Neural progenitor cell (in vitro differentiated cells): ENCODE measurements around the gene RNF34. TPM values are rescaled to one million over a fixed set of nuclear protein-coding genes. Genes with fewer than 3 reads are reported as not detected.
A peak's percentile ranks its signal among the peaks of the same experiment; 100 is the strongest.

ENCODE experiments used
- DNase-seq: peaks from one replicate; pipeline ENCODE4 v3.0.0-alpha.2; 2016; ENCODE audit warnings: low spot score
- H2AFZ ChIP-seq: fragments of 200-600 bp; sonication (generic); replicated peaks from 2 replicates; pipeline ENCODE4 v1.6.1; 2016; ENCODE audit warnings: antibody characterized with exemption
- H3F3A ChIP-seq: fragments of 200-600 bp; sonication (generic); 2 replicates; pipeline ENCODE4 v1.6.1; 2016; ENCODE audit warnings: antibody characterized with exemption, low read depth
- H3K27ac ChIP-seq: fragments of 200-600 bp; sonication (generic); 2 replicates; pipeline ENCODE4 v1.5.1; 2016; ENCODE audit warnings: mild to moderate bottlenecking
- H3K27me3 ChIP-seq: fragments of 200-600 bp; sonication (generic); 2 replicates; pipeline ENCODE4 v1.6.1; 2016; ENCODE audit warnings: mild to moderate bottlenecking, moderate library complexity
- H3K36me3 ChIP-seq: fragments of 200-600 bp; sonication (generic); 2 replicates; pipeline ENCODE4 v1.5.1; 2016
- H3K4me1 ChIP-seq: fragments of 200-600 bp; sonication (generic); 2 replicates; pipeline ENCODE4 v1.6.1; 2016; ENCODE audit warnings: mixed run types
- H3K4me2 ChIP-seq: fragments of 200-600 bp; sonication (generic); 2 replicates; pipeline ENCODE4 v1.6.1; 2016
- H3K4me3 ChIP-seq: fragments of 200-600 bp; sonication (generic); 2 replicates; pipeline ENCODE4 v1.5.1; 2016
- H3K79me2 ChIP-seq: fragments of 200-600 bp; sonication (generic); 2 replicates; pipeline ENCODE4 v1.6.1; 2016; ENCODE audit warnings: low read depth
- H3K9ac ChIP-seq: fragments of 200-600 bp; sonication (generic); 2 replicates; pipeline ENCODE4 v1.6.1; 2016
- H3K9me3 ChIP-seq: fragments of 200-600 bp; sonication (generic); 2 replicates; pipeline ENCODE4 v1.5.1; 2016; ENCODE audit warnings: low read depth
- H4K20me1 ChIP-seq: fragments of 200-600 bp; sonication (generic); 2 replicates; pipeline ENCODE4 v1.6.1; 2016; ENCODE audit warnings: low read depth
- H3K27ac Mint-ChIP-seq: 3 replicates; pipeline ENCODE4 v1.8.0; 2021; ENCODE audit warnings: mixed read lengths
- H3K27me3 Mint-ChIP-seq: 2 replicates; pipeline ENCODE4 v1.8.0; 2022; ENCODE audit warnings: low read depth, mild to moderate bottlenecking, inconsistent platforms, moderate library complexity, mixed read lengths; ENCODE audit not compliant: insufficient read depth
- H3K36me3 Mint-ChIP-seq: 3 replicates; pipeline ENCODE4 v1.8.0; 2021; ENCODE audit warnings: mixed read lengths
- H3K4me1 Mint-ChIP-seq: 3 replicates; pipeline ENCODE4 v1.8.0; 2021; ENCODE audit warnings: mixed read lengths
- H3K4me3 Mint-ChIP-seq: 3 replicates; pipeline ENCODE4 v1.8.0; 2021; ENCODE audit warnings: mild to moderate bottlenecking, moderate library complexity, mixed read lengths
- H3K9me3 Mint-ChIP-seq: 3 replicates; pipeline ENCODE4 v1.8.0; 2020; ENCODE audit warnings: mixed read lengths
- EZH2 ChIP-seq: fragments of 200-600 bp; sonication (generic); IDR thresholded peaks from 2 replicates; pipeline ENCODE4 v1.6.1; 2017; ENCODE audit warnings: antibody characterized with exemption, mild to moderate bottlenecking, moderate library complexity
- EZH2phosphoT487 ChIP-seq: fragments of 200-600 bp; sonication (generic); IDR thresholded peaks from 2 replicates; pipeline ENCODE4 v1.6.1; 2017; ENCODE audit warnings: antibody characterized with exemption
- total RNA-seq: library from RNA; depleted of rRNA; stranded (reverse); fragments of >200 nt; gene quantifications from 2 replicates; pipeline ENCODE4 v1.2.3, GENCODE V29; 2015; ENCODE audit warnings: low replicate concordance
- TF ChIP-seq, protein P1 (sequence below): fragments of 200-600 bp; sonication (generic); IDR thresholded peaks from 2 replicates; pipeline ENCODE4 v1.5.1; 2017; ENCODE audit warnings: antibody characterized with exemption, mild to moderate bottlenecking

RNF34 gene
- total RNA-seq, 1 donor from 2014 or later: 57.8 TPM

DNA sequence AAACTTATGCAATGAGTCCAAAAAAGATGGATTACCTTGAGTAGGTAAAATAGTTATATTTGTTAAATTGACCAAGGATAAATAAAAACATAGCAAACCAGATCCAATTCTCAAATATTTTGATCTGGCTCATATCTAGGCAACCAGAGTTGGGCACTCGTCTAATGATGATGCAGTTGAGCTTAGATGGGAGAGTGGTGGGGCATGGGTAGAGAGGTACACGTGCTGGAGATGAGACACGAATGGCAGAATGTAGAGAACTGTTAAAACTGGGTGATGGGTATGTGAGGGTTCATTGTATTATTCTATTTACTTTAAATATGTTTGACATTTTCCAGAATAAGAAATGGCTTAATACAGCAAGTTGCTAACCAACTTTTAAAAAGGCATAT, 7.6 kb upstream of the RNF34 start:
- Mint-ChIP-seq H3K36me3 (no peaks in the 10 kb centered on the region), H3K9me3 (peaks cover 2% of the 10 kb centered on the region), H3K4me1 (no peaks in the 10 kb centered on the region), H3K27me3 (peaks cover 3% of the 10 kb centered on the region), H3K27ac (no peak overlapping the region), H3K4me3 (no peak overlapping the region)
- H3K36me3 ChIP-seq: no peaks in the 10 kb centered on the region
- H3K27me3 ChIP-seq: no peaks in the 10 kb centered on the region
- no peaks in the 10 kb centered on the region for H3K79me2 ChIP-seq
- TF ChIP-seq, protein P1, sequence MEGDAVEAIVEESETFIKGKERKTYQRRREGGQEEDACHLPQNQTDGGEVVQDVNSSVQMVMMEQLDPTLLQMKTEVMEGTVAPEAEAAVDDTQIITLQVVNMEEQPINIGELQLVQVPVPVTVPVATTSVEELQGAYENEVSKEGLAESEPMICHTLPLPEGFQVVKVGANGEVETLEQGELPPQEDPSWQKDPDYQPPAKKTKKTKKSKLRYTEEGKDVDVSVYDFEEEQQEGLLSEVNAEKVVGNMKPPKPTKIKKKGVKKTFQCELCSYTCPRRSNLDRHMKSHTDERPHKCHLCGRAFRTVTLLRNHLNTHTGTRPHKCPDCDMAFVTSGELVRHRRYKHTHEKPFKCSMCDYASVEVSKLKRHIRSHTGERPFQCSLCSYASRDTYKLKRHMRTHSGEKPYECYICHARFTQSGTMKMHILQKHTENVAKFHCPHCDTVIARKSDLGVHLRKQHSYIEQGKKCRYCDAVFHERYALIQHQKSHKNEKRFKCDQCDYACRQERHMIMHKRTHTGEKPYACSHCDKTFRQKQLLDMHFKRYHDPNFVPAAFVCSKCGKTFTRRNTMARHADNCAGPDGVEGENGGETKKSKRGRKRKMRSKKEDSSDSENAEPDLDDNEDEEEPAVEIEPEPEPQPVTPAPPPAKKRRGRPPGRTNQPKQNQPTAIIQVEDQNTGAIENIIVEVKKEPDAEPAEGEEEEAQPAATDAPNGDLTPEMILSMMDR: no peak
- no peak for TF ChIP-seq EZH2phosphoT487
- no peak for TF ChIP-seq EZH2
- H3K9me3 ChIP-seq: no peaks in the 10 kb centered on the region
- no peak for DNase-seq
- no peak overlapping the region for H3K4me2 ChIP-seq
- H3K4me3 ChIP-seq: no peak overlapping the region
- no peaks in the 10 kb centered on the region for H3K4me1 ChIP-seq
- no peak overlapping the region for H3K9ac ChIP-seq
- no peak overlapping the region for H2AFZ ChIP-seq
- no peak overlapping the region for H3K27ac ChIP-seq
- no peaks in the 10 kb centered on the region for H4K20me1 ChIP-seq
- H3F3A ChIP-seq: no peaks in the 10 kb centered on the region

DNA sequence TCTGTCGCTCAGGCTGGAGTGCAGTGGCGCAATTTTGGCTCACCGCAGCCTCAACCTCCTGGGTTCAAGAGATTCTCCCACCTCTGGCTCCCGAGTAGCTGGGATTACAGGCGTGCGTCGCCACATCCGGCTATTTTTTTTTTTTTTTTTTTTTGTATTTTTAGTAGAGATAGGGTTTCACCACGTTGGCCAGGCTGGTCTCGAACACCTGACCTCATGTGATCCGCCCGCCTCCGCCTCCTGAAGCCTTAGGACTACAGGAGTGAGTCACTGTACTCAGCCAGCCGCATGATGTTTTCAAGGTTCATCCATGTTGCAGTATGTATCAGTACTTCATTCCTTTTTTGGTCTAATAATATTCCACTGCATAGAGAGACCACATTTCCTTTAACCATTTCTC, 2.4 kb upstream of the RNF34 start:
- H3K9me3 Mint-ChIP-seq: peaks cover 2% of the 10 kb centered on the region
- no peaks in the 10 kb centered on the region for H3K9me3 ChIP-seq
- peaks cover 34% of the 10 kb centered on the region for H3K79me2 ChIP-seq
- peaks cover 2% of the 10 kb centered on the region for H3K27me3 Mint-ChIP-seq
- H3K9ac ChIP-seq: no peak overlapping the region
- DNase-seq: no peak
- H3K4me3 ChIP-seq: no peak overlapping the region
- no peaks in the 10 kb centered on the region for H3K36me3 ChIP-seq
- TF ChIP-seq EZH2 (no peak), EZH2phosphoT487 (no peak)
- TF ChIP-seq, protein P1: no peak
- H3K36me3 Mint-ChIP-seq: peaks cover 2% of the 10 kb centered on the region
- H3K4me2 ChIP-seq: no peak overlapping the region
- peaks cover 23% of the 10 kb centered on the region for H3K4me1 Mint-ChIP-seq
- no peak overlapping the region for H2AFZ ChIP-seq
- no peak overlapping the region for H3K27ac Mint-ChIP-seq
- peaks cover 20% of the 10 kb centered on the region for H3F3A ChIP-seq
- H3K4me3 Mint-ChIP-seq: no peak overlapping the region
- no peak overlapping the region for H3K27ac ChIP-seq
- H3K27me3 ChIP-seq: no peaks in the 10 kb centered on the region
- peaks cover 22% of the 10 kb centered on the region for H3K4me1 ChIP-seq
- H4K20me1 ChIP-seq: peaks cover 17% of the 10 kb centered on the region

DNA sequence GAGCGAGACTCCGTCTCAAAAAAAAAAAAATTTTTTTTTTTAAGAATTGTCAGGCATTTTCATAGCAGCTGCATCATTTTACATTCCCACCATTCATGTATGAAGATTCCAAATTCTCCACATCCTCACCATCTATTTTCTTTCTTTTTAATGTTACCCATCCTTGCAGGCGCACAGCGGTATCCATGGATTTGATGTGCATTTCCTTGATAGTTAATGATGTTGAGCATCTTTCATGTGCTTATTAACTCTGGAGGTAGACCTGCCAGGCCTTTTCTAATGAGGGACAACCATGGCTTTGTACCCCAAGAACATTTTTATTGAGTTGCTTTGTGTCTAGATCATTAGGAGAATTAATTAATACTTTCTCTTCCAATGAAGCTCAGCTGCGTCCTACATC, 1.6 kb upstream of the RNF34 start:
- H3K36me3 ChIP-seq: no peaks in the 10 kb centered on the region
- no peak overlapping the region for H2AFZ ChIP-seq
- TF ChIP-seq, protein P1: no peak
- TF ChIP-seq EZH2 (no peak), EZH2phosphoT487 (no peak)
- peaks cover 2% of the 10 kb centered on the region for H3K36me3 Mint-ChIP-seq
- peak overlapping the region; percentile 96 for H3K4me3 Mint-ChIP-seq
- no peaks in the 10 kb centered on the region for H3K9me3 ChIP-seq
- no peak overlapping the region for H3K27ac ChIP-seq
- H3K4me1 ChIP-seq: peaks cover 24% of the 10 kb centered on the region
- peak overlapping the region; percentile 90 for H3K4me2 ChIP-seq
- peaks cover 43% of the 10 kb centered on the region for H3K79me2 ChIP-seq
- no peak overlapping the region for H3K9ac ChIP-seq
- H3K27ac Mint-ChIP-seq: peak overlapping the region; percentile 25
- DNase-seq: no peak
- H3K27me3 Mint-ChIP-seq: peaks cover 2% of the 10 kb centered on the region
- peaks cover 2% of the 10 kb centered on the region for H3K9me3 Mint-ChIP-seq
- H3K27me3 ChIP-seq: no peaks in the 10 kb centered on the region
- peaks cover 22% of the 10 kb centered on the region for H4K20me1 ChIP-seq
- peak overlapping the region; percentile 64 for H3K4me3 ChIP-seq
- H3K4me1 Mint-ChIP-seq: peaks cover 24% of the 10 kb centered on the region
- peaks cover 20% of the 10 kb centered on the region for H3F3A ChIP-seq
